Activated naive CD4-positive, alpha-beta T cell treated with anti-CD3 and anti-CD28 coated beads, Interleukin-2, amount 10 ng/mL, durations not matched to agents 7 days and 5 days (primary cell): ENCODE results near the gene TREH.

Source experiments
- CTCF ChIA-PET: fragments of 350-600 bp; sonication (Branson Sonifier 250); formaldehyde crosslinking; loops from one replicate; lab custom pipeline; 2021; ENCODE audit warnings: antibody characterized with exemption; lab: Charles Lee
- DNase-seq: peaks from one replicate; pipeline ENCODE4 v3.0.0-alpha.2; 2020
- H3K27ac Mint-ChIP-seq: one replicate; pipeline ENCODE4 v1.8.0; 2021; ENCODE audit warnings: mild to moderate bottlenecking, moderate library complexity, mixed read lengths
- H3K27me3 Mint-ChIP-seq: one replicate; pipeline ENCODE4 v1.8.0; 2021; ENCODE audit warnings: mild to moderate bottlenecking, mixed read lengths
- H3K36me3 Mint-ChIP-seq: one replicate; pipeline ENCODE4 v1.8.0; 2021; ENCODE audit warnings: mixed read lengths
- H3K4me1 Mint-ChIP-seq: one replicate; pipeline ENCODE4 v1.8.0; 2021; ENCODE audit warnings: mixed read lengths
- H3K4me3 Mint-ChIP-seq: one replicate; pipeline ENCODE4 v1.8.0; 2021; ENCODE audit warnings: mild to moderate bottlenecking, moderate library complexity, mixed read lengths
- H3K9me3 Mint-ChIP-seq: one replicate; pipeline ENCODE4 v1.8.0; 2021; ENCODE audit warnings: mixed read lengths

Gene TREH

GRCh38 chr11:118657238-118657637 is 22.2 kb downstream of the TREH start:
- Mint-ChIP-seq H3K4me1 (peaks cover 13% of the 10 kb centered on the region), H3K27me3 (peaks cover 23% of the 10 kb centered on the region), H3K27ac (no peak overlapping the region), H3K4me3 (no peak overlapping the region), H3K9me3 (no peaks in the 10 kb centered on the region), H3K36me3 (no peaks in the 10 kb centered on the region)
- CTCF ChIA-PET, result interaction anchor here (1.0 to 7.1 kb wide), 4 partner anchors 10 to 511 kb away, joined by 3 to 55 read pairs (median 5); no protein-coding TSS in a partner anchor
- DNase-seq, result no peak

DNA sequence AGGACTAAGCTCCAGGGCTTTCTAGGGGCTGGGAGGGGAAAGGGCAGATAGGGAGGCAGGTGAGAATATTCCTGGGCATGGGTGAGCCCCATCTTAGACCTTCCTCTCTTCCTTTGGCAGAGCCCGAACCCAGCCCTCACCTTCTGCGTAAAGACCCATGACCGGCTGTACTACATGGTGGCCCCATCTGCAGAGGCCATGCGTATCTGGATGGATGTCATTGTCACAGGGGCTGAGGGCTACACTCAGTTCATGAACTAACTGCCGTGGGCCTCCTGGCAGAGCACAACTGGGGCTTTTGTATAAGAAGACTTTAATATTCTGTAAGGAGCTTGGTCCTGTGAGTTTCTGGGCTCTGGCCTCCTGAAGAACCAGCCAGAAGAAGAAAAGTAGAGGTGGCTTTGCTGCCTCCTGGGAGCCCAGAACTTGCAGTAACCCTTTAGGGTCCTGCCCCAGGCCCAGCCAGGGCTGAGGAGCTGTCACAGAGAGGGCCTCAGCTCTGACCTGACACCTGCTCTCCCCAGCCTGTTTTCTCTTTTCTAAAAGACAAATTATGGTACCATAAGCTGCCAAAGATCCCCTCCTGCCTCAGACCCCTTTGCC is 22.8 kb downstream of the TREH start:
- Mint-ChIP-seq H3K27me3 (peaks cover 20% of the 10 kb centered on the region), H3K36me3 (no peaks in the 10 kb centered on the region), H3K4me3 (no peak overlapping the region), H3K9me3 (no peaks in the 10 kb centered on the region), H3K4me1 (peaks cover 13% of the 10 kb centered on the region), H3K27ac (no peak overlapping the region)
- CTCF ChIA-PET, result interaction anchor here (1.1 to 7.1 kb wide), 3 partner anchors 10 to 63 kb away, joined by 4 to 55 read pairs (median 6); no protein-coding TSS in a partner anchor
- no peak for DNase-seq

- CTCF ChIA-PET, result interaction anchor here (0.9 to 7.1 kb wide), 3 partner anchors 11 to 62 kb away, joined by 4 to 55 read pairs (median 6); no protein-coding TSS in a partner anchor
- Mint-ChIP-seq H3K4me3 (no peak overlapping the region), H3K36me3 (no peaks in the 10 kb centered on the region), H3K9me3 (no peaks in the 10 kb centered on the region), H3K27me3 (peaks cover 16% of the 10 kb centered on the region), H3K27ac (no peak overlapping the region), H3K4me1 (peaks cover 13% of the 10 kb centered on the region)
- DNase-seq, result no peak
Measured at GRCh38 chr11:118655486-118656190, 23.8 kb downstream of the TREH start.

GRCh38 chr11:118653684-118654390 is 25.6 kb downstream of the TREH start:
- Mint-ChIP-seq H3K27me3 (peaks cover 10% of the 10 kb centered on the region), H3K4me3 (no peak overlapping the region), H3K36me3 (no peaks in the 10 kb centered on the region), H3K27ac (no peak overlapping the region), H3K9me3 (no peaks in the 10 kb centered on the region), H3K4me1 (peaks cover 7% of the 10 kb centered on the region)
- DNase-seq, result no peak
- CTCF ChIA-PET, result interaction anchor here (1.1 kb wide), 1 partner anchor 157 kb away, joined by 3 read pairs; no protein-coding TSS in a partner anchor

DNA sequence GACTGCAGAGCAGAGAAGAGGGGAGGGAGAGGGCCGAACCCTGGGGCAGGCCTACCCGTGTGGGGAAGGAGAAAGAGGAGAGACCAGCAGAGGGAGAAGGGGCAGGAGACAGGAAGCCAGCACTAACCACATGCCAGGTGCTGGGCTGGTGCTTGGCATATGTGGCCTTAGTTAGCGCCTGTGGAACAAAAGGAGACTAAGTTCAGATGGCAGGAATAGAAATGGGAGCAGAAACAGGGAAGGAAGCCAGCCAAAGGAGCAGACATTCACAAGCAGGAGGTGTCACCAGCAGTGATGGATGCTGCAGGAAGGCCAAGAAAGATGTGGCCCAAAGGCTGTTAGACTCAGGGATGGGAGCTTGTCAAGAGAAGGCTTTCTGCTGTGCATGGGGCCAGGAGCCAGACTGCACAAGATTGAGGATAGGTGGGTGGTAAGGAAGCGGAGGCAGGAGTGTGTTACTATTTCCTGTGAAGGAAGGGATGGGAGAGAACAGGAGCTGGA is 26.7 kb downstream of the TREH start:
- Mint-ChIP-seq H3K4me3 (no peak overlapping the region), H3K9me3 (no peaks in the 10 kb centered on the region), H3K27me3 (peaks cover 13% of the 10 kb centered on the region), H3K36me3 (no peaks in the 10 kb centered on the region), H3K27ac (no peak overlapping the region), H3K4me1 (peaks cover 7% of the 10 kb centered on the region)
- CTCF ChIA-PET, result interaction anchor here (1.1 kb wide), 1 partner anchor 158 kb away, joined by 3 read pairs; no protein-coding TSS in a partner anchor
- DNase-seq, result no peak

GRCh38 chr11:118651820-118652219 is 27.6 kb downstream of the TREH start:
- peaks cover 18% of the 10 kb centered on the region for H3K27me3 Mint-ChIP-seq
- CTCF ChIA-PET, result no interaction called here
- H3K36me3 Mint-ChIP-seq, result no peaks in the 10 kb centered on the region
- no peaks in the 10 kb centered on the region for H3K9me3 Mint-ChIP-seq
- no peak overlapping the region for H3K27ac Mint-ChIP-seq
- peaks cover 7% of the 10 kb centered on the region for H3K4me1 Mint-ChIP-seq
- H3K4me3 Mint-ChIP-seq, result no peak overlapping the region
- DNase-seq, result no peak

DNA sequence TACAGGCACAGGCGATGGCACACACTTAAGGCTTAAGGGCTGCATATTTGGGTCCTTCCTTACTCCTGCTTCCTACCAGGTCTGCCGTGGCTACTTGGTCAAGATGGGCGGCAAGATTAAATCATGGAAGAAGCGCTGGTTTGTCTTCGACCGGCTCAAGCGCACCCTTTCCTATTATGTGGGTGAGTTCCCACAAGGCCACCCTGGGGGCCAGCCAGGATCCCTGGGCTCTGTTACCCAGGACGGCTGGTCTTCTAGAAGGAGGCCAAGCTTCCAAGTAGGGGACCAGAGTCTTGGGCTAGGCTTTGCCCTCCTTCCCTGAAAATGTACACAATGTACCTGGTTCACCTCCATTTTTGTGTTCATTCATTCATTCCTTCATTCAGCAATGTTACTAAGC is 29.1 kb downstream of the TREH start:
- CTCF ChIA-PET, result no interaction called here

DNA sequence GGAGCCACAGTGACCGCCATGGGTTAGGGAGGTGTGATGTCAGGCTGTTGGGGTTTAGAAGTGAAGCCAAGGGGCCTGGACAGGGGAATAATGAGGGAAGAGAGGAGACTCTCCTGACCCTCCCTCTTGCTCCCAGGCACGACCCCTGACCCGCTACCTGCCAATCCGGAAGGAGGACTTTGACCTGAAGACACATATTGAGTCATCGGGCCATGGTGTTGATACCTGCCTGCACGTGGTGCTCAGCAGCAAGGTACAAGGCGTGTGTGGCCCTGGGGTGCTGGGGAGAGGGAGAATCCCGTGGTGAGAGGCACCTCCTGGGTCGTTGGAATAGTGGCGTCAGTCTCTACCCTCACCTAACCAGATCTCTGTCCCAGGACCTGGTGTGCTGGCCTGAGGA is 29.5 kb downstream of the TREH start:
- Mint-ChIP-seq H3K36me3 (no peaks in the 10 kb centered on the region), H3K27ac (no peak overlapping the region), H3K4me3 (no peak overlapping the region), H3K27me3 (peaks cover 18% of the 10 kb centered on the region), H3K4me1 (peaks cover 7% of the 10 kb centered on the region), H3K9me3 (no peaks in the 10 kb centered on the region)
- DNase-seq, result no peak
- CTCF ChIA-PET, result no interaction called here

More for the DNA sequence above, 29.1 kb downstream of the TREH start:
- Mint-ChIP-seq H3K9me3 (no peaks in the 10 kb centered on the region), H3K27ac (no peak overlapping the region), H3K4me1 (peaks cover 7% of the 10 kb centered on the region), H3K36me3 (no peaks in the 10 kb centered on the region), H3K4me3 (no peak overlapping the region), H3K27me3 (peaks cover 18% of the 10 kb centered on the region)
- no peak for DNase-seq

GRCh38 chr11:118648291-118648690 is 31.2 kb downstream of the TREH start:
- no peak overlapping the region for H3K27ac Mint-ChIP-seq
- no peak for DNase-seq
- no peak overlapping the region for H3K4me3 Mint-ChIP-seq
- H3K9me3 Mint-ChIP-seq, result no peaks in the 10 kb centered on the region
- CTCF ChIA-PET, result interaction anchor here (1.3 kb wide), 1 partner anchor 11 kb away, joined by 4 read pairs; no protein-coding TSS in a partner anchor
- H3K36me3 Mint-ChIP-seq, result no peaks in the 10 kb centered on the region
- H3K27me3 Mint-ChIP-seq, result peaks cover 18% of the 10 kb centered on the region
- H3K4me1 Mint-ChIP-seq, result peaks cover 7% of the 10 kb centered on the region

DNA sequence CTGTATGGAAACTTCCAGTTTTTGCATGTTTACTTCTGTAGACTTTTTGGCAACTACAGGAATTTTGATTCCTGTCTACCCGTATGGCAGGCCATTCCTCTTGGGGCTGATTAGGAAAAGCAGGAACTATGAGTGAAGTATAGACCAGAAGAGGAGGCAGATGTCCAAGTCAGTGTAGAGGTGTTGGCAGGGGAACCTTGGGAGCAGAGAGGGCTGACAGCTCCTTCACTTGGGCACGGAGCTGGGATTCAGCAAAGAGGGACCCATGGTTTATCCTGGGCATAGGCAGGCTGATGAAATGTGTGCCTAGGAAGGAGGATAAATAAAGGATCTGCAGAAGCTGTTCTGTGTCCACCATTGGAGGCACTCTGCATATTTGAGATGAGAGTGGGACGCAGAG is 33.1 kb downstream of the TREH start:
- CTCF ChIA-PET, result interaction anchor here (1.1 kb wide), 1 partner anchor 10 kb away, joined by 3 read pairs; no protein-coding TSS in a partner anchor
- Mint-ChIP-seq H3K9me3 (no peaks in the 10 kb centered on the region), H3K36me3 (no peaks in the 10 kb centered on the region)

DNA sequence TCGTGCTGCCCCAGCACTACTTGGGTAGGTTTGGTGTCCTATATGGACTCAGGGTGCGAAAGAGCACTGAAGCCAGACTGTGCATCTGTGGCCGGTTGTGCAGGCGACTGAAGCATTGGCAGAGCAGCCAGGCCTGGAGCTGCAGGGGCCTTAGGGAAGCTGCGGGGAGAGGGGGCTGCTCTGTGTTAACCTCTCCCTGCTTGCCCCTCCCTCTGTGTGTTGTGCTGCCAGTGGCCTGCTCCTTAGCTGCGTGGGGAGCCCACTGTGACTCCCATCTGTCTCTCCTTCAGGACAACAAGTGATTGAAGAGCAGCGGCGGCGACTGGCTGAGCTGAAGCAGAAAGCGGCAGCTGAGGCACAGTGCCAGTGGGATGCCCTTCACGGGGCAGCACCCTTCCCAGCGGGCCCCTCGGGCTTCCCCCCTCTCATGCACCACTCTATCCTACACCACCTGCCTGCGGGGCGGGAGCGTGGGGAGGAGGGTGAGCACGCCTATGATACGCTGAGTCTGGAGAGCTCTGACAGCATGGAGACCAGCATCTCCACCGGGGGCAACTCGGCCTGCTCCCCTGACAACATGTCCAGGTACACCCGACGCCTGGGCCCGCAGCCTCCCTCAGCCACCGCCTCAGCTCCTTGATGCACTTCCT is 34.3 kb downstream of the TREH start:
- Mint-ChIP-seq H3K36me3 (no peaks in the 10 kb centered on the region), H3K27me3 (peaks cover 20% of the 10 kb centered on the region), H3K4me1 (no peaks in the 10 kb centered on the region), H3K9me3 (no peaks in the 10 kb centered on the region), H3K4me3 (no peak overlapping the region), H3K27ac (no peak overlapping the region)
- DNase-seq, result no peak
- CTCF ChIA-PET, result interaction anchor here (0.9 to 1.1 kb wide), 2 partner anchors 9 to 50 kb away, joined by 3 read pairs; no protein-coding TSS in a partner anchor

More for the DNA sequence above, 33.1 kb downstream of the TREH start:
- H3K4me1 Mint-ChIP-seq, result no peaks in the 10 kb centered on the region
- peaks cover 20% of the 10 kb centered on the region for H3K27me3 Mint-ChIP-seq
- DNase-seq, result no peak
- H3K4me3 Mint-ChIP-seq, result no peak overlapping the region
- no peak overlapping the region for H3K27ac Mint-ChIP-seq

DNA sequence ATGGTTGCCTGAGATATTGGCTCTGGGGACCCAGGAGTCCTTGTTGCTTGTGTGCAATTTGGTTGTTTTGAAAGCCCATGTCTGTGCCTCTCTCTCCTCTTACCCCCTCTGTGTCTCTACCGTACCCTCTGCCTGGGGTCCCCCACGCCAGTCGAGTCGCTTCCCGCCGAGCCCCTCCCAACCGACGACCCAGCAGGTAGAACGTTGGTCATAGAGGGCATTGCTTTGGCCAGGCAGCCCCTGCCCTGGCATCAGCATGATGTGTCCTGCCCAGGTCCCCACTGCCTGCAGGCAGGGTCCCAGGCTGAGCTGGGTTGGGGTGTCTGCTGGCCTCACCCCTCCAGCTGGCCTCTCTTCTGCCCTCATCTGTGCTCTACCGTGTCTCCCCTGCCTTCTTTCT is 35.0 kb downstream of the TREH start:
- H3K36me3 Mint-ChIP-seq, result no peaks in the 10 kb centered on the region
- no peak overlapping the region for H3K27ac Mint-ChIP-seq
- CTCF ChIA-PET, result no interaction called here
- peaks cover 14% of the 10 kb centered on the region for H3K27me3 Mint-ChIP-seq
- DNase-seq, result no peak
- no peaks in the 10 kb centered on the region for H3K4me1 Mint-ChIP-seq
- H3K4me3 Mint-ChIP-seq, result no peak overlapping the region
- H3K9me3 Mint-ChIP-seq, result no peaks in the 10 kb centered on the region

GRCh38 chr11:118643995-118644345 is 35.5 kb downstream of the TREH start:
- Mint-ChIP-seq H3K27me3 (peaks cover 14% of the 10 kb centered on the region), H3K36me3 (no peaks in the 10 kb centered on the region), H3K27ac (no peak overlapping the region), H3K4me3 (no peak overlapping the region), H3K4me1 (no peaks in the 10 kb centered on the region), H3K9me3 (no peaks in the 10 kb centered on the region)
- CTCF ChIA-PET, result no interaction called here
- DNase-seq, result no peak
